Astrocyte of the spinal cord (primary cell): ENCODE results near the gene LCN10.
"Not testable (repeated sequence)": the region's sequence is repeated elsewhere in the genome, so short reads cannot be mapped to it uniquely, and the experiment has no call there.

ENCODE experiments used
- DNase-seq: peaks from one replicate; pipeline ENCODE4 v3.0.0; 2011; ENCODE audit warnings: low read depth, low spot score
- H3K4me3 ChIP-seq: 2 replicates; pipeline ENCODE4 v1.5.1; 2011; ENCODE audit warnings: low read depth, mild to moderate bottlenecking, low read length, moderate library complexity
- CTCF ChIP-seq: IDR thresholded peaks from 2 replicates; pipeline ENCODE4 v1.5.1; 2012; ENCODE audit warnings: low read depth, mild to moderate bottlenecking, low read length, inconsistent platforms
- in situ Hi-C: cut with HindIII; loops from 2 replicates; pipeline ENCODE4 v1.10.0; 2017; ENCODE audit warnings: low sequenced_read_pairs

Gene LCN10

GRCh38 chr9:136713550-136713949, 29.2 kb downstream of the LCN10 start:
- no peak for DNase-seq
- no peak for TF ChIP-seq CTCF
- in situ Hi-C loops: no loop called here
- no peak overlapping the region for H3K4me3 ChIP-seq

- in situ Hi-C loops: no loop called here
- peak overlapping the region; percentile 29 for H3K4me3 ChIP-seq
- TF ChIP-seq CTCF: no peak
- no peak for DNase-seq
Observed at GRCh38 chr9:136712690-136713544, 29.8 kb downstream of the LCN10 start.

GRCh38 chr9:136711751-136712689, 30.7 kb downstream of the LCN10 start, which contains the start of gene DIPK1B:
TSS of gene DIPK1B (plus strand) at chr9:136712572. CDS start at chr9:136712666, 94 bp downstream.
- no peak for TF ChIP-seq CTCF

GRCh38 chr9:136711219-136711648, 31.5 kb downstream of the LCN10 start:
- H3K4me3 ChIP-seq, in situ Hi-C loops: not testable (repeated sequence)
- peak; percentile 32 for DNase-seq

More at GRCh38 chr9:136711751-136712689, 30.7 kb downstream of the LCN10 start, which contains the start of gene DIPK1B:
- DNase-seq: no peak
- peak within 1 kb of the TSS; percentile 29 for H3K4me3 ChIP-seq
- in situ Hi-C loops: no loop called here

GRCh38 chr9:136710543-136710942, 32.2 kb downstream of the LCN10 start:
- DNase-seq: no peak
- no peak for TF ChIP-seq CTCF
- no peak overlapping the region for H3K4me3 ChIP-seq
- in situ Hi-C loops: no loop called here

GRCh38 chr9:136709454-136710109, 33.2 kb downstream of the LCN10 start:
- no peak overlapping the region for H3K4me3 ChIP-seq
- no peak for TF ChIP-seq CTCF
- in situ Hi-C loops: no loop called here
- DNase-seq: no peak
